K562 (cell line): ENCODE measurements around the gene DENND2C.

Experiments used
- ADNP ChIP-seq: fragments of 200-800 bp; sonication (Bioruptor generic); IDR thresholded peaks from 2 replicates; pipeline ENCODE4 v1.6.1; 2016; ENCODE audit warnings: missing genetic modification characterization, missing compliant biosample characterization
- CHD2 ChIP-seq: IDR thresholded peaks from 2 replicates; pipeline ENCODE4 v1.6.1; 2011; ENCODE audit warnings: low read depth, low read length
- CREM ChIP-seq: IDR thresholded peaks from 2 replicates; pipeline ENCODE4 v1.6.1; 2014; ENCODE audit warnings: antibody characterized with exemption, low read depth
- ETV5 ChIP-seq: sonication (generic); formaldehyde crosslinking; IDR thresholded peaks from 2 replicates; pipeline ENCODE4 v1.4.0; 2020; ENCODE audit warnings: low read depth, mild to moderate bottlenecking, missing genetic modification reagents
- MXD1 ChIP-seq: fragments of 250-450 bp; sonication (Bioruptor Pico); IDR thresholded peaks from 2 replicates; pipeline ENCODE4 v1.8.0; 2021; ENCODE audit warnings: borderline replicate concordance, mild to moderate bottlenecking, moderate library complexity; ENCODE audit not compliant: poor library complexity, severe bottlenecking
- SP2 ChIP-seq: IDR thresholded peaks from 2 replicates; pipeline ENCODE4 v1.6.1; 2011; ENCODE audit warnings: mild to moderate bottlenecking, low read depth, low read length, moderate library complexity; ENCODE audit not compliant: poor library complexity, severe bottlenecking; ENCODE audit errors: extremely low read depth
- TF ChIP-seq, protein P1 (sequence below), 3 experiments: IDR thresholded peaks in 2 of 3; conservative IDR thresholded peaks in 1 of 3; 2 replicates each; pipeline ENCODE4 v1.5.1; 2011 to 2012; ENCODE audit warnings: low read length in 3 of 3, mild to moderate bottlenecking in 3 of 3, control low read depth in 2 of 3, improper control_type of control experiment in 1 of 3, inconsistent platforms in 1 of 3, low read depth in 1 of 3, mixed read lengths in 1 of 3, moderate library complexity in 1 of 3; ENCODE audit not compliant: insufficient read depth in 2 of 3

DNA sequence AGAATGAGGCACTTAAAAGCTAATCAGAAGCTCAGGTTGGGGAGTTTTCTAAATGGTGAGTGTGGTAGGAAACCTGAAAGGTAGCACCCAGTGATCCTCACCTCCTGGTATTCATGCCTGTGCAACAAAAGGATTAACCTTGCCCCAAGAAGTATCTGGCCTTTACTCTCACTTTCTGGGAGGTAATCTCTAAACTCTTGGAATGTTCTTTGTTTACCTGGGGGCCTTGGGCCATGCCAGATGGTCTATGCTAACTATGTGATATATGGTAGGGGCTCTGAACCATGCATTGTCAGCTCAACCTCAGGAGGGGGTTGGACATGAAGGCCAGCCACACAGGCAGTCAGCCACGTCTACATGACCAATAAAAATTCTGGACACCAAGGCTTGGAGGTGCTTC lies 134.4 kb downstream of the DENND2C start:
- TF ChIP-seq SP2 (no peak), CHD2 (no peak), CREM (no peak), MXD1 (CRISPR knock-in tag) (no peak), ETV5 (CRISPR knock-in tag) (no peak), ADNP (tag) (no peak)
- TF ChIP-seq, protein P1, sequence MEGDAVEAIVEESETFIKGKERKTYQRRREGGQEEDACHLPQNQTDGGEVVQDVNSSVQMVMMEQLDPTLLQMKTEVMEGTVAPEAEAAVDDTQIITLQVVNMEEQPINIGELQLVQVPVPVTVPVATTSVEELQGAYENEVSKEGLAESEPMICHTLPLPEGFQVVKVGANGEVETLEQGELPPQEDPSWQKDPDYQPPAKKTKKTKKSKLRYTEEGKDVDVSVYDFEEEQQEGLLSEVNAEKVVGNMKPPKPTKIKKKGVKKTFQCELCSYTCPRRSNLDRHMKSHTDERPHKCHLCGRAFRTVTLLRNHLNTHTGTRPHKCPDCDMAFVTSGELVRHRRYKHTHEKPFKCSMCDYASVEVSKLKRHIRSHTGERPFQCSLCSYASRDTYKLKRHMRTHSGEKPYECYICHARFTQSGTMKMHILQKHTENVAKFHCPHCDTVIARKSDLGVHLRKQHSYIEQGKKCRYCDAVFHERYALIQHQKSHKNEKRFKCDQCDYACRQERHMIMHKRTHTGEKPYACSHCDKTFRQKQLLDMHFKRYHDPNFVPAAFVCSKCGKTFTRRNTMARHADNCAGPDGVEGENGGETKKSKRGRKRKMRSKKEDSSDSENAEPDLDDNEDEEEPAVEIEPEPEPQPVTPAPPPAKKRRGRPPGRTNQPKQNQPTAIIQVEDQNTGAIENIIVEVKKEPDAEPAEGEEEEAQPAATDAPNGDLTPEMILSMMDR (IDR thresholded peaks at IDR 0.05 in 2 of 3, conservative IDR thresholded peaks at IDR 0.05 in 1 of 3; ENCODE audit: insufficient read depth in 2 of 3, low read depth in 1 of 3, low read length in 3 of 3): no peak
